GM18517 (cell line): ENCODE data around the gene PARP2.

Source experiments
- ATAC-seq: cut with Tn5 transposase; IDR thresholded peaks from one replicate; pipeline ENCODE4 v1.9.1; 2021; ENCODE audit warnings: mild to moderate bottlenecking, moderate library complexity; ENCODE audit not compliant: unreplicated experiment

The PARP2 gene

DNA sequence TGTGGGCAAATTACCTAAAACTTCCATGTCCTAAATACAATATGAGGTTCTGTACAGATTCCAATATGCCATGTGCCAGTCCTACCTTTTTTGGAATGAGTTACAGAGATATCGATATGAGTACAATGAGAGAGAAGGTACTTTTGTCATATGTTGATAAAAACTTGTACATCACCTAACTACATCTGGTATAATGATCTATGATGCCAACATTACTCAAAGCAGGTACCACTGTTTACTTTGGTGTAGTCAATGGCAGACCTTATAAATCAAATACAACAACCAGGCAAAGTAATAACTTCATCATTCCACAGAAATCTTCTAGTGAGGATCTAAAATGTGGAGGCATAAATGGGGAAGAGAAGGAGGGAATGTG, 57.1 kb downstream of the PARP2 start:
- no peak for ATAC-seq

DNA sequence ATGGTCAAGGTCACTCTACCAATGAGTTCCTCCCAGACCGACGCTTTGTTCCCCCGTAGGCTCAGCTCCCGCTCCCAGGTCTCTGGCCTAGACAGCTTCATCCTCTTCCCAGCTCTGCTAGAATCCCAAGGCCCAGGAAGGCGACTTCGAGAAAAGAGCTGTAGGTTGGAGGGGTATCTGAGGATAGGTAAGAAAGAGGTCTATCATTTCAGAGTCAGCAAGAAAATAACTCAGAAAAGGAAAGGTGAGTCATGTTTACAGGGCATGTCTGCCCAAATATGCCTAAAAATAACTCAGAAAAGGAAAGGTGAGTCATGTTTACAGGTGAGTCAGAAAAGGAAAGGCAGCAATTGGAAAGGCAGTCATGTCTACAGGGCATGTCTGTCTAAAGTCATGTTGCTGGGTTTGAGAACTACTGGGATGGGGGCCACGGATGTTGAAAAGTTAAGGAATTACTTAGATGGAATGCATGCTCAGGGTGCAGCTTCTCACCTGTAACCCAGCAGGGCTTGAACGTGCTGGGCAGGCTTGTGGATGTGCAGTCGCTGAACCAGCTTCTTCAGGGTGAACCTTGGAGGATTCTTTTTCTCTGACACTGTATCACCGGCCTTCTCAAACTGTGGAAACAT, 57.6 kb downstream of the PARP2 start:
- ATAC-seq = no peak

DNA sequence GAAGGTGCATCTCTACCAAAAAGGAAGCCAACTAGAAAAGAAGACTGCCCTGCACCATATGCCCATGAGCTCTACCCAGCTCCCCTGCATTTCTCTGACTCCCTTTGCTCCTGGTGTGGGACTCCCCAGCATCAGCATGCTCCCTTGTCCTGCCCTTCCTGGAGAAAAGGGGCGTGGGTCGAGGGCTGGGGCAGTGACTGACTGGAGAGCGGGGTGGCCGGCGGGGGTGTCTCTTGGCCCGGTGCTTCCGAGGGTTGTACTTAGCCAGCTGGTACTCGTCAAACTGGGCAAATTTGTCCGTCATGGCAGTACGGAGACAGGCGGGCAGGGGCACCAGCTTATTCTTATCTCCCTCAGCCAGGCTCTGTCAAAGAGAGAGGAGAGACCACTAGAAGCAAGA, 60.1 kb downstream of the PARP2 start:
- no peak for ATAC-seq
